ENCODE measurements around the gene SNRPA1.
"Not testable (repeated sequence)": the region's sequence is repeated elsewhere in the genome, so short reads cannot be mapped to it uniquely, and the experiment has no call there.

The SNRPA1 gene

GRCh38 chr15:101309436-101310160 lies 14.6 kb upstream of the SNRPA1 start:
- Mint-ChIP-seq H3K27ac (no peak overlapping the region), H3K4me1 (no peaks in the 10 kb centered on the region), H3K4me3 (no peak overlapping the region)

GRCh38 chr15:101308604-101309435 lies 13.8 kb upstream of the SNRPA1 start:
- DNase-seq (no peak), ATAC-seq (peak; percentile 22)
- Mint-ChIP-seq H3K4me1 (no peaks in the 10 kb centered on the region), H3K27me3 (no peaks in the 10 kb centered on the region), H3K27ac (no peak overlapping the region), H3K4me3 (no peak overlapping the region), H3K9me3 (no peaks in the 10 kb centered on the region)

More at GRCh38 chr15:101309436-101310160, 14.6 kb upstream of the SNRPA1 start:
- DNase-seq (no peak), ATAC-seq (no peak)
- H3K9me3 Mint-ChIP-seq = no peaks in the 10 kb centered on the region
- no peaks in the 10 kb centered on the region for H3K27me3 Mint-ChIP-seq

GRCh38 chr15:101307897-101308603 lies 13.0 kb upstream of the SNRPA1 start:
- Mint-ChIP-seq H3K4me1 (no peaks in the 10 kb centered on the region), H3K9me3 (no peaks in the 10 kb centered on the region), H3K4me3 (no peak overlapping the region), H3K27ac (no peak overlapping the region), H3K27me3 (no peaks in the 10 kb centered on the region)
- ATAC-seq (peak; percentile 7), DNase-seq (no peak)

GRCh38 chr15:101307048-101307896 lies 12.2 kb upstream of the SNRPA1 start:
- Mint-ChIP-seq H3K9me3 (no peaks in the 10 kb centered on the region), H3K27me3 (no peaks in the 10 kb centered on the region), H3K4me3 (no peak overlapping the region), H3K4me1 (no peaks in the 10 kb centered on the region), H3K27ac (no peak overlapping the region)
- no peak for ATAC-seq
- DNase-seq = no peak

GRCh38 chr15:101306341-101307047 lies 11.4 kb upstream of the SNRPA1 start:
- H3K4me1 Mint-ChIP-seq = no peaks in the 10 kb centered on the region
- no peak overlapping the region for H3K4me3 Mint-ChIP-seq
- H3K9me3 Mint-ChIP-seq = no peaks in the 10 kb centered on the region
- H3K27me3 Mint-ChIP-seq = no peaks in the 10 kb centered on the region
- H3K27ac Mint-ChIP-seq = peak overlapping the region in 1 of 2 donors; percentile 68
- no peak for ATAC-seq
- DNase-seq = no peak

- DNase-seq (no peak), ATAC-seq (no peak)
- no peak overlapping the region for H3K27ac Mint-ChIP-seq
- H3K4me1 Mint-ChIP-seq = no peaks in the 10 kb centered on the region
- H3K27me3 Mint-ChIP-seq = no peaks in the 10 kb centered on the region
- H3K9me3 Mint-ChIP-seq = no peaks in the 10 kb centered on the region
- H3K4me3 Mint-ChIP-seq = no peak overlapping the region
Measured at GRCh38 chr15:101305820-101306255, 10.8 kb upstream of the SNRPA1 start.

- no peak for ATAC-seq
- no peaks in the 10 kb centered on the region for H3K9me3 Mint-ChIP-seq
Measured at GRCh38 chr15:101303408-101303807, 8.4 kb upstream of the SNRPA1 start.

GRCh38 chr15:101296418-101297405 lies 1.7 kb upstream of the SNRPA1 start:
- Mint-ChIP-seq H3K4me1 (peaks cover 34% of the 10 kb centered on the region), H3K9me3 (no peaks in the 10 kb centered on the region), H3K27me3 (no peaks in the 10 kb centered on the region), H3K4me3 (peak overlapping the region; percentile 97), H3K27ac (no peak overlapping the region)
- ATAC-seq (no peak), DNase-seq (no peak)

More at GRCh38 chr15:101303408-101303807, 8.4 kb upstream of the SNRPA1 start:
- Mint-ChIP-seq H3K4me1 (no peaks in the 10 kb centered on the region), H3K27me3 (no peaks in the 10 kb centered on the region), H3K27ac (no peak overlapping the region), H3K4me3 (no peak overlapping the region)
- no peak for DNase-seq

- no peaks in the 10 kb centered on the region for H3K9me3 Mint-ChIP-seq
Measured at GRCh38 chr15:101295607-101296161, 636 bp upstream of the SNRPA1 start.

GRCh38 chr15:101293122-101293521 lies 1.9 kb downstream of the SNRPA1 start:
- Mint-ChIP-seq H3K4me3 (peak overlapping the region; percentile 97), H3K27ac (peak overlapping the region; percentile 98 to 99), H3K27me3 (no peaks in the 10 kb centered on the region), H3K9me3 (no peaks in the 10 kb centered on the region), H3K4me1 (peaks cover 68% of the 10 kb centered on the region)
- DNase-seq (no peak), ATAC-seq (no peak)

More at GRCh38 chr15:101295607-101296161, 636 bp upstream of the SNRPA1 start:
- ATAC-seq (no peak), DNase-seq (no peak)
- H3K4me1 Mint-ChIP-seq = peaks cover 45% of the 10 kb centered on the region
- H3K4me3 Mint-ChIP-seq = peak overlapping the region; percentile 97
- H3K27ac Mint-ChIP-seq = peak overlapping the region; percentile 28 to 98
- no peaks in the 10 kb centered on the region for H3K27me3 Mint-ChIP-seq

- peak overlapping the region in 1 of 2 donors; percentile 74 for H3K27ac Mint-ChIP-seq
- ATAC-seq (peak; percentile 48), DNase-seq (peak in 1 of 2 donors; percentile 32)
- no peak overlapping the region for H3K4me3 Mint-ChIP-seq
- no peaks in the 10 kb centered on the region for H3K9me3 Mint-ChIP-seq
- H3K4me1 Mint-ChIP-seq = peaks cover 55% of the 10 kb centered on the region
- no peaks in the 10 kb centered on the region for H3K27me3 Mint-ChIP-seq
Measured at GRCh38 chr15:101288905-101289513, 6.0 kb downstream of the SNRPA1 start.

- not testable (repeated sequence) for H3K27me3 Mint-ChIP-seq, H3K27ac Mint-ChIP-seq, H3K4me3 Mint-ChIP-seq, H3K9me3 Mint-ChIP-seq, ATAC-seq, DNase-seq
- H3K4me1 Mint-ChIP-seq = peaks cover 41% of the 10 kb centered on the region
Measured at GRCh38 chr15:101287342-101287741, 7.7 kb downstream of the SNRPA1 start.

Data from stimulated activated naive CD8-positive, alpha-beta T cell treated with anti-CD3 and anti-CD28 coated beads, Interleukin-15, amount 100 ng/mL, for 72 hours (primary cell).